Epithelial cell of proximal tubule (primary cell): ENCODE results near the gene EIF3D. TPM values are rescaled to one million over a fixed set of nuclear protein-coding genes. Genes with fewer than 3 reads are reported as not detected.
A peak's percentile ranks its signal among the peaks of the same experiment; 100 is the strongest.

ENCODE experiments used
- DNase-seq: peaks from one replicate; pipeline ENCODE4 v3.0.0-alpha.2; 2011; ENCODE audit warnings: low read depth
- H3K4me3 ChIP-seq: 2 replicates; pipeline ENCODE4 v1.5.1; 2011; ENCODE audit warnings: low read depth, mild to moderate bottlenecking, low read length
- CTCF ChIP-seq: conservative IDR thresholded peaks from 2 replicates; pipeline ENCODE4 v1.5.1; 2012; ENCODE audit warnings: low read depth, mild to moderate bottlenecking, low read length
- total RNA-seq: library from RNA; depleted of rRNA; stranded (reverse); fragments of >200 nt; gene quantifications from 2 replicates; pipeline ENCODE4 v1.2.3, GENCODE V29; 2015

The EIF3D gene
- total RNA-seq, 1 donor from 2014 or later, result 297 TPM

DNA sequence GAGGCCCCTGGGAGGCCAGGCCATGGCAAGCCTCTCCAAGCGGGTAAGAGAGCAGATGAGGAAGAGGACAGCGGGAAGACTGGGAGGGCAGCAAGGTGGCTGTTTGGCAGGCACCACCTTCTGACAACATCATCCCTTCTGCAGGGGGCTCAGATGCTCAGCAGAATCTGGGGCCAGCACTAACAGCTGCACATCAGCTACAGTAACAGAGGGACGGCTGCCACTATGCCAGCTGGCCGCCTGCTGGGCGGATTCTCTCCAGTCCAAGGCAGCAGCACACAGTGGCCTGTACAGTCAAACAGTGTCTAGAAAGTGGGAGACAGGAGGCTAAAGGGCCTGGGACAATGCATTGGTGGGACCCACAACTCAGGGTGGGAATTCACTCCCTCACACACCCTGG, 36.9 kb downstream of the EIF3D start:
- no peak for DNase-seq
- TF ChIP-seq CTCF, result no peak

DNA sequence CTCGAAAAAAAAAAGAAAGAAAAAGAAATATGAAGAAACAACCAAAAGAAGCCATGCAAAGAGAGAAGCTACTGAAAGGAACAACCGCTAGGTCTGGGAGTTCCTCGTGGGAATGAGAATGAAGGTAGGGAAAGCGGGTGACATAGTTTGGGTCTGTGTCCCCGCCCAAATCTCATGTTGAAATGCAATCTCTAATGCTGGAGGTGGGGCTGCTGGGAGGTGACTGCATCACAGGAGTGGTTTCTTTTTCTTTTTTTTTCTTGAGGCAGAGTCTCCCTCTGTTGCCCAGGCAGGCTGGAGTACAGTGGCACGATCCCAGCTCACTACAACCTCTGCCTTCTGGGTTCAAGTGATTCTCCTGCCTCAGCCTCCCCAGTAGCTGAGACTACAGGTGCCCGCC, 37.8 kb downstream of the EIF3D start:
- TF ChIP-seq CTCF, result no peak
- no peak for DNase-seq
- H3K4me3 ChIP-seq, result no peak overlapping the region

More for the DNA sequence above, 36.9 kb downstream of the EIF3D start:
- H3K4me3 ChIP-seq, result no peak overlapping the region

DNA sequence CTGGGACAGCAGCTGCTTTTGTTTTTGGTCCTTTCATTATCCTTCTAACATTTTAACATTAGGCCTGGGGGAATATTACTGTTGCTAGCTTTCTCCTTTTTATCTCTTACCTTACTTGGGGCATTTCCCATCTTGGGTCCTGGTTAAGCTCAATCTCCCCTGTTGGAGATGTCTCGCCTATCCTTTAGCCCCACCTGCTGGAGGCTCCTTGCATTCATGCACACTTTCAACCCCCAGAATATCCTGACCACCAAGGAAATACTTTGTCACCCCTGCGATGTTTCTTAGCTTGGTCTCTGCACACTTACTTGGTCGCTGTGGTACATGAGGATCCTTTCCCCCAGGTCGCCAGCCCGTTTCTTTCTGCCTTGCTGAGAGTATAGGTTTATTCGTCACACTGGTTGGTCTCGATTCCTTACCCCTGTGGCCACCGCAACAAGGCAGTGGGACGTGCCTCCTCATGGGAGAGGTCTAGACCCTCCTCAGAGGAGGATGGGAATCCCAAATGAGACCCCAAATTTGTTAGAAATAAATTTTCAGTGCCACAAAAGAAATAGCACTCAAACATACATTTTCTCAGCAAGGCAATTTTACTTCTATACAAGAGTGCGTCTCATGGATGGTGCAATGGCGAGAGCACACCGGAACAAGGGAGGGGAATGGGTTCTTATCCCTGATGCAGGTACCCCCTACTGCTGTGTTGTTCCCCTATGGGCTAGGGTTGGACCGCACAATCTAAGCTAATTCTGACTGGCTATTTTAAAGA, 42.2 kb downstream of the EIF3D start:
- no peak for DNase-seq
- no peak overlapping the region for H3K4me3 ChIP-seq
- peak; percentile 70 for TF ChIP-seq CTCF

- TF ChIP-seq CTCF, result no peak
- peak; percentile 41 for DNase-seq
- peak within 1 kb of the TSS; percentile 86 for H3K4me3 ChIP-seq
Measured at GRCh38 chr22:36481393-36482168, 47.4 kb downstream of the EIF3D start, which contains the start of gene TXN2. Gene TXN2 (minus strand): TSS chr22:36481640. CDS start chr22:36480837, 803 bp downstream.

DNA sequence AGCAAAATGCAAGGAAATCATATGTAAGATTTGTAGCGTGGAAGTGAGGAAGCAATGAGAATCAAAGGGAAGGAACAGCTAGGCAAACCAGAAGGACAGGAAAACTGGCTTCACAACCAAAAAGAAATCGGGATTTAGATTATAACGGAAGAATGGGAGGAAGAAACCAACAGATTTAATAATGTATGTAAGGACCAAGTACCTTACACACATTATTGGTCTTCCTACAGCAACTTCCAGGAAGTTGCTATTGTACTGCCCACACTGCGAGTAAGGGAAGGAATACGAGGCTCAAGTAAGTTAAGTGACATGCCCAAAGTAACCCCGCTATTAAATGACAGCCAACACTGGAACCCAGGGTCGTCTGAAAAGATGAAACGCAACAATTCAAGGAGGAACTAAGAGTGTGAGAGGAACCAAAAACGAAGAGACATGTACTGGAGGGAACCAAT, 48.0 kb downstream of the EIF3D start:
- no peak for TF ChIP-seq CTCF
- DNase-seq, result peak; percentile 44
- H3K4me3 ChIP-seq, result peak overlapping the region; percentile 86

- H3K4me3 ChIP-seq, result no peak overlapping the region
- DNase-seq, result no peak
- TF ChIP-seq CTCF, result no peak
Measured at GRCh38 chr22:36478966-36479365, 50.0 kb downstream of the EIF3D start.
